HEK293 (cell line): ENCODE measurements around the gene GSPT1.

Experiments
- CTCF ChIA-PET: fragments of 350-600 bp; formaldehyde crosslinking; extraction: SDS; loops from one replicate; lab custom pipeline; 2021; ENCODE audit warnings: antibody characterized with exemption; lab: Yijun Ruan, JAX
- POLR2A ChIA-PET: fragments of 300-600 bp; formaldehyde crosslinking; extraction: SDS; loops from one replicate; lab custom pipeline; 2020; ENCODE audit warnings: antibody characterized with exemption, inconsistent platforms; lab: Yijun Ruan, JAX
- H3K27ac ChIP-seq: fragments of 200-500 bp; sonication (Bioruptor generic); 2 replicates; pipeline ENCODE4 v1.5.1; 2014; ENCODE audit warnings: low read depth, low read length, control low read depth, inconsistent platforms; ENCODE audit errors: extremely low read depth
- H3K36me3 ChIP-seq, 2 experiments: fragments of 200-500 bp in 1 of 2; sonication (Bioruptor generic) in 1 of 2; 1 replicate in 1 of 2; 2 replicates in 1 of 2; pipeline ENCODE4 v1.5.1; 2014 to 2017; ENCODE audit warnings: inconsistent platforms in 2 of 2, low read length in 2 of 2; ENCODE audit not compliant: control insufficient read depth in 2 of 2, insufficient read depth in 1 of 2
- H3K4me1 ChIP-seq: fragments of 200-500 bp; sonication (Bioruptor generic); 2 replicates; pipeline ENCODE4 v1.5.1; 2014; ENCODE audit warnings: mild to moderate bottlenecking, low read length, inconsistent platforms; ENCODE audit not compliant: control insufficient read depth, insufficient read depth
- H3K4me3 ChIP-seq: 2 replicates; pipeline ENCODE4 v1.5.1; 2011; ENCODE audit warnings: low read depth, mild to moderate bottlenecking, control low read depth, low read length, moderate library complexity
- H3K9me3 ChIP-seq: fragments of 200-500 bp; sonication (Bioruptor generic); 2 replicates; pipeline ENCODE4 v1.5.1; 2014; ENCODE audit warnings: low read depth, low read length, inconsistent platforms; ENCODE audit not compliant: control insufficient read depth, insufficient read depth
- HOXD13 ChIP-seq: sonication (generic); formaldehyde crosslinking; IDR thresholded peaks from 2 replicates; pipeline ENCODE4 v1.8.0; 2022; ENCODE audit warnings: missing genetic modification reagents, borderline replicate concordance
- IKZF3 ChIP-seq: fragments of 450-650 bp; IDR thresholded peaks from 2 replicates; pipeline ENCODE4 v1.5.0; 2018; ENCODE audit warnings: missing biosample characterization, mild to moderate bottlenecking, missing genetic modification characterization, moderate library complexity
- KLF10 ChIP-seq: fragments of 450-650 bp; IDR thresholded peaks from 2 replicates; pipeline ENCODE4 v1.5.1; 2018; ENCODE audit warnings: missing biosample characterization, mild to moderate bottlenecking, missing genetic modification characterization
- KLF16 ChIP-seq: fragments of 450-650 bp; formaldehyde crosslinking; IDR thresholded peaks from 2 replicates; pipeline ENCODE4 v1.5.1; 2017; ENCODE audit warnings: missing biosample characterization, missing genetic modification characterization
- KLF7 ChIP-seq: fragments of 450-650 bp; formaldehyde crosslinking; IDR thresholded peaks from 2 replicates; pipeline ENCODE4 v1.5.1; 2016; ENCODE audit warnings: missing biosample characterization, missing genetic modification characterization, borderline replicate concordance
- OSR2 ChIP-seq: fragments of 450-650 bp; formaldehyde crosslinking; IDR thresholded peaks from 2 replicates; pipeline ENCODE4 v1.5.1; 2016; ENCODE audit warnings: missing biosample characterization, missing genetic modification characterization
- TCF7L2 ChIP-seq: IDR thresholded peaks from 2 replicates; pipeline ENCODE4 v1.6.1; 2011; ENCODE audit warnings: low read depth, mild to moderate bottlenecking, inconsistent platforms, low read length, moderate library complexity, borderline replicate concordance
- ZBTB48 ChIP-seq: fragments of 450-650 bp; formaldehyde crosslinking; IDR thresholded peaks from 2 replicates; pipeline ENCODE4 v1.5.1; 2016; ENCODE audit warnings: missing biosample characterization, missing genetic modification characterization
- ZNF132 ChIP-seq: fragments of 450-650 bp; formaldehyde crosslinking; IDR thresholded peaks from 2 replicates; pipeline ENCODE4 v1.5.1; 2017; ENCODE audit warnings: missing biosample characterization, missing genetic modification characterization, borderline replicate concordance
- ZNF174 ChIP-seq: fragments of 450-650 bp; formaldehyde crosslinking; IDR thresholded peaks from 2 replicates; pipeline ENCODE4 v1.5.0; 2017; ENCODE audit warnings: missing biosample characterization, mild to moderate bottlenecking, missing genetic modification characterization
- ZNF23 ChIP-seq: fragments of 450-650 bp; formaldehyde crosslinking; IDR thresholded peaks from 2 replicates; pipeline ENCODE4 v1.5.1; 2016; ENCODE audit warnings: missing biosample characterization, missing genetic modification characterization, borderline replicate concordance
- ZNF423 ChIP-seq: fragments of 450-650 bp; formaldehyde crosslinking; IDR thresholded peaks from 2 replicates; pipeline ENCODE4 v1.5.1; 2016; ENCODE audit warnings: missing biosample characterization, missing genetic modification characterization
- ZNF48 ChIP-seq: fragments of 450-650 bp; formaldehyde crosslinking; IDR thresholded peaks from 2 replicates; pipeline ENCODE4 v1.5.1; 2016; ENCODE audit warnings: missing biosample characterization, missing genetic modification characterization
- ZNF558 ChIP-seq: fragments of 450-650 bp; formaldehyde crosslinking; IDR thresholded peaks from 2 replicates; pipeline ENCODE4 v1.5.1; 2016; ENCODE audit warnings: missing biosample characterization, missing genetic modification characterization
- ZNF623 ChIP-seq: fragments of 450-650 bp; formaldehyde crosslinking; IDR thresholded peaks from 2 replicates; pipeline ENCODE4 v1.5.1; 2016; ENCODE audit warnings: missing biosample characterization, missing genetic modification characterization
- ZNF654 ChIP-seq: fragments of 450-650 bp; formaldehyde crosslinking; IDR thresholded peaks from 2 replicates; pipeline ENCODE4 v1.5.1; 2016; ENCODE audit warnings: low read depth, missing biosample characterization, missing genetic modification characterization
- ZNF677 ChIP-seq: fragments of 450-650 bp; IDR thresholded peaks from 2 replicates; pipeline ENCODE4 v1.5.0; 2018; ENCODE audit warnings: missing biosample characterization, mild to moderate bottlenecking, missing genetic modification characterization, moderate library complexity
- ZNF792 ChIP-seq: fragments of 450-650 bp; formaldehyde crosslinking; IDR thresholded peaks from 2 replicates; pipeline ENCODE4 v1.5.1; 2016; ENCODE audit warnings: missing biosample characterization, missing genetic modification characterization
- ZNF837 ChIP-seq: fragments of 450-650 bp; formaldehyde crosslinking; IDR thresholded peaks from 2 replicates; pipeline ENCODE4 v1.5.1; 2016; ENCODE audit warnings: missing biosample characterization, missing genetic modification characterization
- ZNF843 ChIP-seq: fragments of 450-650 bp; formaldehyde crosslinking; IDR thresholded peaks from 2 replicates; pipeline ENCODE4 v1.5.1; 2016; ENCODE audit warnings: missing biosample characterization, missing genetic modification characterization
- TF ChIP-seq, protein P1 (sequence below): fragments of 450-650 bp; formaldehyde crosslinking; IDR thresholded peaks from 2 replicates; pipeline ENCODE4 v1.5.1; 2016; ENCODE audit warnings: missing biosample characterization, missing genetic modification characterization, low read depth
- TF ChIP-seq, protein P2 (sequence below): fragments of 450-650 bp; formaldehyde crosslinking; IDR thresholded peaks from 2 replicates; pipeline ENCODE4 v1.5.1; 2016; ENCODE audit warnings: missing biosample characterization, missing genetic modification characterization
- TF ChIP-seq, protein P3 (sequence below): fragments of 450-650 bp; formaldehyde crosslinking; optimal IDR thresholded peaks from 2 replicates; pipeline ENCODE3; 2016; ENCODE audit warnings: missing biosample characterization, mild to moderate bottlenecking, missing genetic modification characterization
- TF ChIP-seq, protein P4 (sequence below): fragments of 450-650 bp; formaldehyde crosslinking; IDR thresholded peaks from 2 replicates; pipeline ENCODE4 v1.5.1; 2016; ENCODE audit warnings: missing biosample characterization, missing genetic modification characterization
- TF ChIP-seq, protein P5 (sequence below): fragments of 450-650 bp; formaldehyde crosslinking; IDR thresholded peaks from 2 replicates; pipeline ENCODE4 v1.5.1; 2016; ENCODE audit warnings: missing biosample characterization, missing genetic modification characterization

GSPT1 gene

DNA sequence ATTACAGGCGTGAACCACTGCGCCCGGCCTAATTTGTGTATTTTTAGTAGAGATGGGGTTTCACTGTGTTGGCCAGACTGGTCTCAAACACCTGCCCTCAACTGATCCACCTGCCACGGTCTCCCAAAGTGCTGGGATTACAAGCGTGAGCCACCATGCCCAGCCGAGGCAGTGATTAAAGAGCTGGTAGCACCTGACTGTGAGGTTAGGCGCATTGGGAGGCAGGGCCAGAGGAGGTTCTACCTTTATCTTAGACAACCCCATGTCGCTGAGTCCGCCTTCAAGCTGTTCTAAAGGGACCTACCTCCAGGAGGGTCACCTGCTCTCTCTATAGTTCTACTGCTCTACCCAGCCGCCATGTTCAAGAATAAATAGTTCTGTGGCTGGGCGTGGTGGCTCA, 72.5 kb downstream of the GSPT1 start:
- ChIA-PET CTCF (interaction anchor here (0.6 kb wide), 1 partner anchor 19 kb away, joined by 3 read pairs; no protein-coding TSS in a partner anchor), POLR2A (no interaction called here)
- H3K4me1 ChIP-seq: no peaks in the 10 kb centered on the region
- H3K4me3 ChIP-seq: no peak overlapping the region
- peaks cover 79 to 94% of the 10 kb centered on the region in 2 experiments for H3K36me3 ChIP-seq
- no peaks in the 10 kb centered on the region for H3K9me3 ChIP-seq
- no peak overlapping the region for H3K27ac ChIP-seq
- TF ChIP-seq KLF16 (tag by site-specific recombination): no peak
- no peak for TF ChIP-seq KLF7 (tag by site-specific recombination)
- no peak for TF ChIP-seq ZNF48 (tag by site-specific recombination)
- TF ChIP-seq ZNF558 (tag by site-specific recombination): no peak
- TF ChIP-seq ZNF677 (tag by site-specific recombination): no peak
- no peak for TF ChIP-seq ZBTB48 (tag by site-specific recombination)
- TF ChIP-seq ZNF132 (tag by site-specific recombination): no peak
- TF ChIP-seq, protein P1, sequence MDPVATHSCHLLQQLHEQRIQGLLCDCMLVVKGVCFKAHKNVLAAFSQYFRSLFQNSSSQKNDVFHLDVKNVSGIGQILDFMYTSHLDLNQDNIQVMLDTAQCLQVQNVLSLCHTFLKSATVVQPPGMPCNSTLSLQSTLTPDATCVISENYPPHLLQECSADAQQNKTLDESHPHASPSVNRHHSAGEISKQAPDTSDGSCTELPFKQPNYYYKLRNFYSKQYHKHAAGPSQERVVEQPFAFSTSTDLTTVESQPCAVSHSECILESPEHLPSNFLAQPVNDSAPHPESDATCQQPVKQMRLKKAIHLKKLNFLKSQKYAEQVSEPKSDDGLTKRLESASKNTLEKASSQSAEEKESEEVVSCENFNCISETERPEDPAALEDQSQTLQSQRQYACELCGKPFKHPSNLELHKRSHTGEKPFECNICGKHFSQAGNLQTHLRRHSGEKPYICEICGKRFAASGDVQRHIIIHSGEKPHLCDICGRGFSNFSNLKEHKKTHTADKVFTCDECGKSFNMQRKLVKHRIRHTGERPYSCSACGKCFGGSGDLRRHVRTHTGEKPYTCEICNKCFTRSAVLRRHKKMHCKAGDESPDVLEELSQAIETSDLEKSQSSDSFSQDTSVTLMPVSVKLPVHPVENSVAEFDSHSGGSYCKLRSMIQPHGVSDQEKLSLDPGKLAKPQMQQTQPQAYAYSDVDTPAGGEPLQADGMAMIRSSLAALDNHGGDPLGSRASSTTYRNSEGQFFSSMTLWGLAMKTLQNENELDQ (tag by site-specific recombination): no peak
- TF ChIP-seq IKZF3 (tag by site-specific recombination): no peak
- TF ChIP-seq ZNF623 (tag by site-specific recombination): no peak
- TF ChIP-seq, protein P2, sequence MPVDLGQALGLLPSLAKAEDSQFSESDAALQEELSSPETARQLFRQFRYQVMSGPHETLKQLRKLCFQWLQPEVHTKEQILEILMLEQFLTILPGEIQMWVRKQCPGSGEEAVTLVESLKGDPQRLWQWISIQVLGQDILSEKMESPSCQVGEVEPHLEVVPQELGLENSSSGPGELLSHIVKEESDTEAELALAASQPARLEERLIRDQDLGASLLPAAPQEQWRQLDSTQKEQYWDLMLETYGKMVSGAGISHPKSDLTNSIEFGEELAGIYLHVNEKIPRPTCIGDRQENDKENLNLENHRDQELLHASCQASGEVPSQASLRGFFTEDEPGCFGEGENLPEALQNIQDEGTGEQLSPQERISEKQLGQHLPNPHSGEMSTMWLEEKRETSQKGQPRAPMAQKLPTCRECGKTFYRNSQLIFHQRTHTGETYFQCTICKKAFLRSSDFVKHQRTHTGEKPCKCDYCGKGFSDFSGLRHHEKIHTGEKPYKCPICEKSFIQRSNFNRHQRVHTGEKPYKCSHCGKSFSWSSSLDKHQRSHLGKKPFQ (tag by site-specific recombination): no peak
- TF ChIP-seq ZNF792: no peak
- TF ChIP-seq ZNF837 (tag by site-specific recombination): no peak
- TF ChIP-seq ZNF174: no peak
- TF ChIP-seq KLF10 (tag by site-specific recombination): no peak
- TF ChIP-seq ZNF843 (tag by site-specific recombination): no peak
- no peak for TF ChIP-seq HOXD13 (CRISPR knock-in tag)
- TF ChIP-seq, protein P3, sequence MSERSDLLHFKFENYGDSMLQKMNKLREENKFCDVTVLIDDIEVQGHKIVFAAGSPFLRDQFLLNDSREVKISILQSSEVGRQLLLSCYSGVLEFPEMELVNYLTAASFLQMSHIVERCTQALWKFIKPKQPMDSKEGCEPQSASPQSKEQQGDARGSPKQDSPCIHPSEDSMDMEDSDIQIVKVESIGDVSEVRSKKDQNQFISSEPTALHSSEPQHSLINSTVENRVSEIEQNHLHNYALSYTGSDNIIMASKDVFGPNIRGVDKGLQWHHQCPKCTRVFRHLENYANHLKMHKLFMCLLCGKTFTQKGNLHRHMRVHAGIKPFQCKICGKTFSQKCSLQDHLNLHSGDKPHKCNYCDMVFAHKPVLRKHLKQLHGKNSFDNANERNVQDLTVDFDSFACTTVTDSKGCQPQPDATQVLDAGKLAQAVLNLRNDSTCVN (tag by site-specific recombination): no peak
- TF ChIP-seq ZNF423: no peak
- TF ChIP-seq ZNF23: no peak

DNA sequence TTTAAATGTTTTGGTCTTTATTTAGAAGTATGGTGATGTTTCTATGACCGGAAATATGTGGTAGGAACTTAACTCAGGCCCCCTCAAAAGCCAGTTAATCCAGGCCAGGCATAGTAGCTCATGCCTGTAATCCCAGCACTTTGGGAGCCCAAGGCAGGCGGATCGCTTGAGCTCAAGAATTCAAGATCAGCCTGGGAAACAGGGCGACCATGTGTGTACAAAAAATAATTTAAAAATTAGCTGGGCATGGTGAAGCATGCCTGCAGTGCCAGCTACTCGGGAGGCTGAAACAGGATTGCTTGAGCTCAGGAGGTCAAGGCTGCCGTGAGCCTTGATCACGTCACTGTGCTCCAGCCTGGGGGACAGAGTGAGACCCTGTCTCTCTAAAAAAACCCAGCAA, 74.7 kb downstream of the GSPT1 start:
- CTCF ChIA-PET: no interaction called here
- POLR2A ChIA-PET: interaction anchor here (1.5 kb wide), 1 partner anchor 10 kb away, joined by 7 read pairs; the partner anchor contains the start of gene RSL1D1
- peaks cover 71 to 94% of the 10 kb centered on the region in 2 experiments for H3K36me3 ChIP-seq
- no peaks in the 10 kb centered on the region for H3K9me3 ChIP-seq
- H3K4me1 ChIP-seq: peaks cover 9% of the 10 kb centered on the region
- no peak overlapping the region for H3K4me3 ChIP-seq
- H3K27ac ChIP-seq: no peak overlapping the region
- TF ChIP-seq KLF10 (tag by site-specific recombination) (no peak), TCF7L2 (no peak), OSR2 (tag by site-specific recombination) (no peak), ZNF654 (no peak)
- TF ChIP-seq, protein P4, sequence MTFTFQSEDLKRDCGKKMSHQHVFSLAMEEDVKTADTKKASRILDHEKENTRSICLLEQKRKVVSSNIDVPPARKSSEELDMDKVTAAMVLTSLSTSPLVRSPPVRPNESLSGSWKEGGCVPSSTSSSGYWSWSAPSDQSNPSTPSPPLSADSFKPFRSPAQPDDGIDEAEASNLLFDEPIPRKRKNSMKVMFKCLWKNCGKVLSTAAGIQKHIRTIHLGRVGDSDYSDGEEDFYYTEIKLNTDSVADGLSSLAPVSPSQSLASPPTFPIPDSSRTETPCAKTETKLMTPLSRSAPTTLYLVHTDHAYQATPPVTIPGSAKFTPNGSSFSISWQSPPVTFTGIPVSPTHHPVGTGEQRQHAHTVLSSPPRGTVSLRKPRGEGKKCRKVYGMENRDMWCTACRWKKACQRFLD (tag by site-specific recombination): no peak
- TF ChIP-seq, protein P2 (tag by site-specific recombination): no peak
- TF ChIP-seq, protein P5, sequence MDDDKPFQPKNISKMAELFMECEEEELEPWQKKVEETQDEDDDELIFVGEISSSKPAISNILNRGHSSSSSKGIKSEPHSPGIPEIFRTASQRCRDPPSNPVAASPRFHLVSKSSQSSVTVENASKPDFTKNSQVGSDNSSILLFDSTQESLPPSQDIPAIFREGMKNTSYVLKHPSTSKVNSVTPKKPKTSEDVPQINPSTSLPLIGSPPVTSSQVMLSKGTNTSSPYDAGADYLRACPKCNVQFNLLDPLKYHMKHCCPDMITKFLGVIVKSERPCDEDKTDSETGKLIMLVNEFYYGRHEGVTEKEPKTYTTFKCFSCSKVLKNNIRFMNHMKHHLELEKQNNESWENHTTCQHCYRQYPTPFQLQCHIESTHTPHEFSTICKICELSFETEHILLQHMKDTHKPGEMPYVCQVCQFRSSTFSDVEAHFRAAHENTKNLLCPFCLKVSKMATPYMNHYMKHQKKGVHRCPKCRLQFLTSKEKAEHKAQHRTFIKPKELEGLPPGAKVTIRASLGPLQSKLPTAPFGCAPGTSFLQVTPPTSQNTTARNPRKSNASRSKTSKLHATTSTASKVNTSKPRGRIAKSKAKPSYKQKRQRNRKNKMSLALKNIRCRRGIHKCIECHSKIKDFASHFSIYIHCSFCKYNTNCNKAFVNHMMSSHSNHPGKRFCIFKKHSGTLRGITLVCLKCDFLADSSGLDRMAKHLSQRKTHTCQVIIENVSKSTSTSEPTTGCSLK (tag by site-specific recombination): no peak
